GM21786 (cell line): ENCODE measurements around the gene NUP98.
"Not testable (repeated sequence)": the region's sequence is repeated elsewhere in the genome, so short reads cannot be mapped to it uniquely, and the experiment has no call there.

Source experiments
- ATAC-seq: cut with Tn5 transposase; IDR thresholded peaks from one replicate; pipeline ENCODE4 v1.9.1; 2021; ENCODE audit not compliant: unreplicated experiment

Gene NUP98

DNA sequence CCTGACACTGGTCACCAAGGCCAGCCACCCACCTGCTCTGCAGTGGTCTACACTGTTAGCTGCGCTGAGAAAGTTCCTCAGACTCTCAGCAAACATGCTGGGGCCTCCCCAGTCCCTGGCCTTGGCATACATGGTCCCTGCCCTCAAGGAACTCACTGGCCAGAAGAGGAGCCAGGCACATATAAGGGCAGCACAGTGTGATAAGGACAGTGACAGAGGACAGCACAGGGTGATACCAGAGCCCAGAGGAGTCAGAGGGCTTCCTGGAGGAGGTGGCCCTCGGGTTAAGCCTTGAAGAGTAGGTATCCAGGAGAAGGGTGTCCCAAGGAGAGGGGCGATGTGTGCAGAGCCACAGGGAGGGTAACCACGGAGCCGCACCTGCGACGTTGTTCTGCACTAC, 151.8 kb downstream of the NUP98 start:
- ATAC-seq, result no peak

DNA sequence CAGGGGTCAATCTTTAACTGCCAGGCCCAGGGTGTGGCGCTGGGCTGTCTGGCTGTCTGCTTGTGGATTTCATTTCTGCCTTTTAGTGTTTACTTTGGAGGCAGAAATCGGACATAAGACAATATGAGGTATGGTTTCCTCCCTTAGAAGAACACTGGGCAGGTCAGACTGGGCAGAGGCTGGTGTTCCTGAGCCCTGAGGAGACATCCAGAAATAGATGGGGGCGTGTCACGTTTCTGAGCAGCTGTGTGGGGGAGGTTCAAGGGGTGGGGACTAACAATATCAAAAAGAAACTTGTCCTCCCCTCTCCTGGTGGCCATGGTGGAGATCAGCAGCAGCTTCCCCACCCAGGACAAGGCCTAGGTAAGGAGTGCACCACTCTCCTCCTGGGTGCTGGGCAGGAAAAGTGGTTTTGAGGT, 152.5 kb downstream of the NUP98 start, which contains the start of gene ART1:
TSS of gene ART1 (plus strand) at position 312 of the 419 bp plus-strand sequence. CDS start 14,086 bp downstream, outside the sequence.
- ATAC-seq, result no peak

GRCh38 chr11:3643102-3643546, 154.2 kb downstream of the NUP98 start:
- ATAC-seq, result not testable (repeated sequence)

DNA sequence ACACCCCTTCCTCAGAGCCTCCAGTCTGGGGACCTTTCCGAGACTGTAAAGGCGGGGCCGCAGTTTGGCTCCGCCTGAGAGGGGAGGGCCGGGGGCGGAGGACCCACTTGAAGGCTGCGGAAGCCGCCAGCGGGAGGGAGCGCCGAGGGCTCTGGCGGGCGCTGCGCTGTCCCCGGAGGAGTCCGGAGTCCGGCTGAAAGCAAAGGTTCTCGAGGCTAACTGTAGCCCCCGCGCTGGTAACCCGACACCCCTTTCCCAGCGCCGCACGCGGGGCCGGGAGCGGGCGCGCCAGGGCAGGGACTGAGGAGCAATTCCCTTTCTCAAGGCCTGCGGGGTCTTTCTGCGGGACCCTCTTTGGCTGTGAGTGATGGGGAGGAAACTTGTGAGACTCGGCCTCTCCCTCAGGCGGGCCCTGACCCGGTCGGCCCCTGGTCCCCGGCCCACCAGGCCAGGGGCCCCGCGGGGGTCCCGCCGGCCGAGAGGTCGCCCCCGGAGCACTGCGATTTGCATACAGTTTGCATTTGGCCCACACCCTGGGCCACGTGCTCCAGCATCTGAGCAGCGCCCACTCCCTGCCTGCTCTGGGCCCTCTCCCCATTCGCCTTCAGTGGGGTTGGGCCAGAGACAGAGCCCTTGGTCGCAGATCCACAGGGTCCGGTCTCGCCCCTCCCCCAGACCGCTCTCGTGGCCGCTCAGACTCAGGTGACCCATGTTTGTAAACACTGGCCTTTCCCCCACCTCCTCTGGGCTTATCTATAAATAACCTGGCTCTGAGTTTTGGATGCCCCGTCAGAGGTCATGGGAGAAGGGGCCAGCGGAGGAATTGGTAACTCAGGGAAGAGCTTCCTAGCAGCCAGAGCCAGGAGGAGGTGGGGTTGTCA, 155.0 kb downstream of the NUP98 start:
- no peak for ATAC-seq

DNA sequence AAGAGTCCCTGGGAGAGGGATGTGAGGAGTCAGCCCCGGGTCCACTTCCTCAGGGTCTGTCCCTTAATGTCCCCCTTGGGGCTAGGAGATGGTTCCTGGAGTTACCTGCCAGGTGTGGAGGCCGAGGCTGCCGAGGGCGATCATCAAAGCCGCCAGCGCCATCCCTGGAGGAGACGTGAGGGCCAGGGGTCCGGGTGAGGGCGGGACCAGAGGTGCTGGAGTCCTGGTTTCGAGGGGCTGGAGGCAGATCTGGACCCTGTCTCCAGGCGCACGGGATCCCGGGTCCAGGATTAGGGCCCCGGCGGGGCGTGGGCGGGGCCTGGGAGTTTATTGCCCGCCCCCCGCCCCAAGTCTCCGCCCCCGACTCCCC, 155.7 kb downstream of the NUP98 start, which contains the start of gene ART5:
TSS of gene ART5 (minus strand) at position 292 of the 370 bp plus-strand sequence. CDS start at position 162, 130 bp downstream.
- ATAC-seq, result no peak

DNA sequence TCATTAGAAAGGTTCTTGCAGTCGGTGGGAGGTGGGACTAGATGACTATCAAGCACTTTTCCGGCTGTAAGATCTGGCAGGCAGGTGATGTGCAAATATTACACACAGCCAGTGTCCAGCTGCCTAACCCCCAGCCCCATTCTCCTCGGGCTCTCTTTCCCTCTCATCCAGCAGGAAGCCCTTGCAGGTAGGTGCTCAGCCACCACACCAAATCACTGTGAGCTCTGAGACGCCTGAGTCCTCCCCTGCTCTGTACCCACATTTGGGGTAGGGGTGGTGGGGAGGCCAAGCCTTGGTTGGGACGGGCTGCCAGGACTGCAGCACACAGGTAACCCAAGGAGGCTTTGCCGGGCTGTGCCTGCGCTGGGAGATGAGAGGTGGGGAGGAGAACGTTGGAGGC, 156.2 kb downstream of the NUP98 start:
- ATAC-seq, result no peak

GRCh38 chr11:3639841-3640240, 157.5 kb downstream of the NUP98 start:
- ATAC-seq, result no peak

- ATAC-seq, result no peak
Observed at GRCh38 chr11:3638513-3638912, 158.8 kb downstream of the NUP98 start.

- no peak for ATAC-seq
Observed at GRCh38 chr11:3637201-3637600, 160.2 kb downstream of the NUP98 start.

DNA sequence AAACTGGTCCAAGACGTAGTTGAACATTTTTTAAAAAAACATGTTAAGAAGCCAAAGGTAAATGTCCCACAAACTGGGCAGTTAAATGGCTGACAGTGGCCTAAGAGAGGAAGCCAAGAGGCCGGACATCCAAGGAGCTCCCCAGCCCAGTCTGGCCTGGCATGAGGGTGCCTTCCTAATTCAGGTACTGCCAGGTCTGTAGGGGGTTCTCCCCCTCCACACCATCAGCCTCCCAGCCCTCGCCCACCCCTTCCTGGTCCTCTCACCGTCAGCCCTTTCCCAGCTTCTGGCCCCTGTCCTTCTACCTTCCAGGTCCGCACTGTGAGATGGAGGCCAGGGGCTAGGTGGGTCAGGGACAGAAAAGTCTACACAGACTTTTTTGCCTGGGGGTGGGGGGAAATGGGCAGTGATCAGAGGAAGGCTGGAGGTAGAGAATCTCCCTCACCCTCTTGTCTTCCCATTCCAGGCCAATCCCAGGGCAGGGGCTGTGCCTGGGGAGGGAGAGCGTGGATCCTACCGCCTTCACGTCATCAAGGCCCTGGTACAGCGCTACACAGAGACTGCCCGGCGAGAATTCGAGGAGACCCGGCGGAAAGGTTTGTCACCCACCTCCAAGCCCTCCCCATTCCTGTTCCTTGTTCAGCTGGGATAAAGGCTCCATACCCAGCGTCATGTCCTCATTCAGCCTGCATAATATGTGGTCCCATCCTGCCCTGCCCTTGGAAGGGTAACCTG, 161.5 kb downstream of the NUP98 start:
- no peak for ATAC-seq

- no peak for ATAC-seq
Observed at GRCh38 chr11:3632070-3632660, 165.2 kb downstream of the NUP98 start.

DNA sequence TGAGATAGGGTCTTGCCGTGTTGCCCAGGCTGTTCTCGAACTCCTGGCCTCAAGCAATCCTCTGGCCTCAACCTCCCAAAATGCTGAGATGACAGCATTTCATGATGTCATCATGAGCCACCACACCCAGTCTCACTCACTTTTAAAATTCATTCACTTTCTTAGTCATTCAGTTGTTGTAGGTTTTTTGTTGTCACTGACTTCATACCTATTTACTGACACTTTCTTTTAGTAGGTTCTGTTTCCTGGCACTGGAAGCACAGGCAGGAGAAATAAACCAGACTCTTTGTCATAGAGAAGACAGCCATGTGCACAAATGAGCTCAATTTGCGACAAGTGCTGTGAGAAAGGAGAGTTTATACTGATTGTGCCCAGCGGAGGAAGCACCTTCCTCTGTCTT, 166.0 kb downstream of the NUP98 start:
- no peak for ATAC-seq

- no peak for ATAC-seq
Observed at GRCh38 chr11:3627291-3627690, 170.1 kb downstream of the NUP98 start.

- ATAC-seq, result no peak
Observed at GRCh38 chr11:3626250-3626960, 170.9 kb downstream of the NUP98 start.
